Activated CD4-positive, alpha-beta memory T cell treated with anti-CD3 and anti-CD28 coated beads for 36 hours (primary cell): ENCODE results near the gene FABP7. TPM values are rescaled to one million over a fixed set of nuclear protein-coding genes. Genes with fewer than 3 reads are reported as not detected.
"Not testable (repeated sequence)": the region's sequence is repeated elsewhere in the genome, so short reads cannot be mapped to it uniquely, and the experiment has no call there.

Experiments
- CTCF ChIA-PET: fragments of 350-600 bp; sonication (Branson Sonifier 250); formaldehyde crosslinking; loops from one replicate; lab custom pipeline; 2021; ENCODE audit warnings: antibody characterized with exemption, inconsistent platforms; lab: Charles Lee
- POLR2A ChIA-PET: fragments of 350-600 bp; sonication (Branson Sonifier 250); formaldehyde crosslinking; loops from one replicate; lab custom pipeline; 2021; ENCODE audit warnings: antibody characterized with exemption; lab: Charles Lee
- DNase-seq: peaks from one replicate; pipeline ENCODE4 v3.0.0-alpha.2; 2020
- H3K27ac Mint-ChIP-seq: one replicate; pipeline ENCODE4 v1.8.0; 2021; ENCODE audit warnings: mixed read lengths
- H3K27me3 Mint-ChIP-seq: one replicate; pipeline ENCODE4 v1.8.0; 2021; ENCODE audit warnings: mixed read lengths
- H3K36me3 Mint-ChIP-seq: one replicate; pipeline ENCODE4 v1.8.0; 2021; ENCODE audit warnings: mixed read lengths
- H3K4me1 Mint-ChIP-seq: one replicate; pipeline ENCODE4 v1.8.0; 2021; ENCODE audit warnings: low read depth, mixed read lengths
- H3K4me3 Mint-ChIP-seq: one replicate; pipeline ENCODE4 v1.8.0; 2021; ENCODE audit warnings: mild to moderate bottlenecking, mixed read lengths
- H3K9me3 Mint-ChIP-seq: one replicate; pipeline ENCODE4 v1.8.0; 2021; ENCODE audit warnings: mixed read lengths
- intact Hi-C: fragments of 100-400 bp; cut with micrococcal nuclease; formaldehyde crosslinking; loops from one replicate; pipeline ENCODE4 v1.15.1; 2023
- total RNA-seq, 2 experiments: library from RNA; stranded (reverse); gene quantifications; one replicate each; pipeline ENCODE4 v1.2.3, GENCODE V29; 2021

The FABP7 gene
- total RNA-seq, 2 experiments from 2014 or later = not detected

GRCh38 chr6:122746688-122747087 is 32.8 kb upstream of the FABP7 start:
- H3K27ac Mint-ChIP-seq = no peak overlapping the region
- POLR2A ChIA-PET = no interaction called here
- no peaks in the 10 kb centered on the region for H3K27me3 Mint-ChIP-seq
- intact Hi-C loops = no loop called here
- no peaks in the 10 kb centered on the region for H3K36me3 Mint-ChIP-seq
- H3K4me3 Mint-ChIP-seq = no peak overlapping the region
- H3K4me1 Mint-ChIP-seq = peaks cover 7% of the 10 kb centered on the region
- no peak for DNase-seq
- CTCF ChIA-PET = no interaction called here
- peaks cover 2% of the 10 kb centered on the region for H3K9me3 Mint-ChIP-seq

DNA sequence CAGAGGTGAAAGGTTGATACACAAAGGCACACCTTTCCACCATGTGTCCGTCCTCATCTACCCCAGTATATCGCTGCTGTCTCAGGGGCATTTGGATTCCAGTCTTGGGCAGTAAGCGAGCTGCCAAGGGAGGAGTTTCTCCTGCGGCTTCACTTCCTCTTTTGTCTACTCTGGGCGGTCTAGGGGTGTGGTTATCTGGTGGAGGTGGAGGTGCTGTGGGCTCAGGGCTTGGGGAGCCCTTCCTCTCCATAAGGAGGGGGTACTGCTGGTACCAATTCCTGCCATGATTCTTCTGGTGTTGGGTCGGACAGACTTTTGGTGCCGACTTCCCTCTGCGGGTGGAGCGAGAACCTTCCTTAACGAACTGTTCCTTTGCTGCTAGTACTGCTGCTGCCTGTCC is 31.9 kb upstream of the FABP7 start:
- peaks cover 8% of the 10 kb centered on the region for H3K4me1 Mint-ChIP-seq
- peaks cover 2% of the 10 kb centered on the region for H3K9me3 Mint-ChIP-seq
- ChIA-PET CTCF (no interaction called here), POLR2A (no interaction called here)
- no peak for DNase-seq
- H3K4me3 Mint-ChIP-seq = no peak overlapping the region
- H3K27me3 Mint-ChIP-seq = no peaks in the 10 kb centered on the region
- H3K36me3 Mint-ChIP-seq = no peaks in the 10 kb centered on the region
- intact Hi-C loops = no loop called here
- H3K27ac Mint-ChIP-seq = no peak overlapping the region

- DNase-seq, H3K27me3 Mint-ChIP-seq, H3K36me3 Mint-ChIP-seq, intact Hi-C loops, H3K9me3 Mint-ChIP-seq, H3K4me1 Mint-ChIP-seq, CTCF ChIA-PET, POLR2A ChIA-PET, H3K27ac Mint-ChIP-seq, H3K4me3 Mint-ChIP-seq: not testable (repeated sequence)
These were observed 30.6 kb upstream of the FABP7 start for GRCh38 chr6:122748945-122749344.

DNA sequence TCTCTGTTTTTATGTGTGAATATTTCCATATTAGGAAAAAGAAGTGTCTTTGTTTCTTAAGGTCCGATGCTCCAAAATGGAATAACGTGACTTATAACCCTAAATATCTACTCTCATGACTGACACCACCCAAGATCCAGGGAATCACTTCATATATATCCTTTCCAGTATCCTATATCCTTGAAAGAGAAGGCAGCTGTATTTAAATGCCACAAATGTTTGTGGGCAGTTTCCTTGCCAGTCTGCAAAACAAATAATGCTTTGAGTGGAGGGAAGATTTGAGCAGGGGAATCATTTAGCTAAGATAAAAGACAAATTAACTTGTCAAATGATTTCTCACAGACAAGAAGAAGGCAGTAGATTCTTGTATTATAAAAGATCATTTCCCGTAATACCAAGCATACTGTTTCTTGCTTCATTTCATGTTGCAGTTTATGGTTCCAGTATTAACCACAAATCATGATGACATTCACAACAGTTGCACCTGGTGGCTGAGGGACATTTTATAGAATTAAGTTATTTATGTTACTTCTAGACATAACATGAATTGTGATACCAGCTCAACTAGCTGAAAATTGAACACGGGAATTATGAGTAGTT is 30.0 kb upstream of the FABP7 start:
- Mint-ChIP-seq H3K27me3 (no peaks in the 10 kb centered on the region), H3K27ac (no peak overlapping the region), H3K4me1 (peaks cover 8% of the 10 kb centered on the region), H3K36me3 (no peaks in the 10 kb centered on the region), H3K4me3 (no peak overlapping the region), H3K9me3 (peaks cover 2% of the 10 kb centered on the region)
- ChIA-PET CTCF (no interaction called here), POLR2A (no interaction called here)
- DNase-seq = no peak
- intact Hi-C loops = no loop called here

GRCh38 chr6:122751326-122751725 is 28.2 kb upstream of the FABP7 start:
- POLR2A ChIA-PET = no interaction called here
- H3K4me3 Mint-ChIP-seq = no peak overlapping the region
- no peaks in the 10 kb centered on the region for H3K36me3 Mint-ChIP-seq
- no peak overlapping the region for H3K27ac Mint-ChIP-seq
- DNase-seq = no peak
- intact Hi-C loops = no loop called here
- peaks cover 2% of the 10 kb centered on the region for H3K9me3 Mint-ChIP-seq
- peaks cover 8% of the 10 kb centered on the region for H3K4me1 Mint-ChIP-seq
- H3K27me3 Mint-ChIP-seq = no peaks in the 10 kb centered on the region
- CTCF ChIA-PET = no interaction called here

DNA sequence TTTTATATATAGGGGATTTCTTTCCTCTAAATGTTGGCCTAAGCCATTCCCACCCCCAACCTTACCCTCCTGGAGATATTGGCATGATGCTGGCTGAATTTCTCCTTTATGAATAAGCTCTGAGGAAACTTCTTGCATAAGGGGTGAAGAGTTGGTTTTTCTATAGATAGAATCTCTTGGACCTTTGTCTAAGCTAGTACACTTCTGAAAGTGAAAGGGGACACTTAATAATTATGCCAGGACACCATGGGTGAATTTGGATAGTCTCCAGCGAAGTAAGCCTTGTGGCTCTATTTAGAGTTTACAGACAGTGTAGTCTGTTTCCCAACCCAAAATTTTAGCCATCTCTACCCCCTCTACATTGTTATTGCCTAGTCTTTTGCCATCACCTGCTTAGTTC is 27.1 kb upstream of the FABP7 start:
- H3K36me3 Mint-ChIP-seq = no peaks in the 10 kb centered on the region
- H3K27me3 Mint-ChIP-seq = no peaks in the 10 kb centered on the region
- H3K4me3 Mint-ChIP-seq = no peak overlapping the region
- H3K9me3 Mint-ChIP-seq = peaks cover 2% of the 10 kb centered on the region
- H3K4me1 Mint-ChIP-seq = peaks cover 8% of the 10 kb centered on the region
- intact Hi-C loops = no loop called here
- POLR2A ChIA-PET = no interaction called here
- H3K27ac Mint-ChIP-seq = no peak overlapping the region
- DNase-seq = no peak
- CTCF ChIA-PET = no interaction called here

DNA sequence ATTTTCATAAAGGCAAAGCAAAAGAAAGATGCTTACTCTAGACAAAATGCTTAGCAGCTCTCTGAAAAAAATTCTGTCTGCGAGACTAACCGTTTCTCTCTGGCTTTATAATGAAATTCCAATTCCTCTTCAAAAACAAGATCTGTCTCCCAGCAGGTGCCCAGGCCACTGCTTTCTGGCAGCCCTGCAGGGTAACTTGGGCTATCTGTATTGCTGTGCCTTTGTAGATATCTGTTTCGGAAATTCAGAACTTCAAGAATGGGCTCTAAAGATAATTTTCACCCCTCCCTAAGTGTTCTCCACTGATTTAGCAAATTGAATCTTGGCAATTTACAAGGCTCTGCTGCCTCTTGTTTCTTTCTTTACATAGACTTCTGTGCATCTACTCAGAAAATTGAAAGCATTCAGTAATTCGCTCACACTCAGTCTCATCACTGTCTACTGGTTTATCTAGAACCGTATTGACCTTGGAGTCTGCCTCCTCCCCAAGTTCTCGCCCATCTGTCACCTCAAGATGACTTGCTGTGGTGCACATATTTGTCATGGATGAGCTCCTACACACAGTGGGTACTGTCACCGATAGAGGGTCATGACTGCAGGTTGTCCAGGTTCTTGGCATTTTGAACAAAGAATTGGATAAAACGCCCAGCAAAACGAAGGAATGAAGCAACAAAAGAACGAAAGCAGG is 26.4 kb upstream of the FABP7 start:
- Mint-ChIP-seq H3K9me3 (peaks cover under 1% of the 10 kb centered on the region), H3K27me3 (no peaks in the 10 kb centered on the region), H3K4me3 (no peak overlapping the region), H3K4me1 (peaks cover 8% of the 10 kb centered on the region), H3K27ac (no peak overlapping the region), H3K36me3 (no peaks in the 10 kb centered on the region)
- no peak for DNase-seq
- intact Hi-C loops = no loop called here
- CTCF ChIA-PET = no interaction called here
- POLR2A ChIA-PET = no interaction called here

GRCh38 chr6:122753688-122754056 is 25.8 kb upstream of the FABP7 start:
- H3K27me3 Mint-ChIP-seq = no peaks in the 10 kb centered on the region
- H3K9me3 Mint-ChIP-seq = no peaks in the 10 kb centered on the region
- H3K4me3 Mint-ChIP-seq = no peak overlapping the region
- no peaks in the 10 kb centered on the region for H3K36me3 Mint-ChIP-seq
- H3K4me1 Mint-ChIP-seq = peaks cover 8% of the 10 kb centered on the region
- CTCF ChIA-PET = no interaction called here
- no peak for DNase-seq
- no peak overlapping the region for H3K27ac Mint-ChIP-seq
- intact Hi-C loops = no loop called here
- POLR2A ChIA-PET = no interaction called here

- CTCF ChIA-PET = no interaction called here
- no peaks in the 10 kb centered on the region for H3K27me3 Mint-ChIP-seq
These were observed 25.3 kb upstream of the FABP7 start for GRCh38 chr6:122754191-122754731.

GRCh38 chr6:122755901-122756300 is 23.6 kb upstream of the FABP7 start:
- CTCF ChIA-PET = no interaction called here
- no peak overlapping the region for H3K27ac Mint-ChIP-seq
- H3K27me3 Mint-ChIP-seq = no peaks in the 10 kb centered on the region
- H3K9me3 Mint-ChIP-seq = no peaks in the 10 kb centered on the region
- no peak overlapping the region for H3K4me3 Mint-ChIP-seq
- DNase-seq = no peak
- POLR2A ChIA-PET = no interaction called here
- H3K36me3 Mint-ChIP-seq = no peaks in the 10 kb centered on the region
- intact Hi-C loops = no loop called here
- peaks cover 8% of the 10 kb centered on the region for H3K4me1 Mint-ChIP-seq

More at GRCh38 chr6:122754191-122754731, 25.3 kb upstream of the FABP7 start:
- Mint-ChIP-seq H3K9me3 (no peaks in the 10 kb centered on the region), H3K27ac (no peak overlapping the region), H3K4me3 (no peak overlapping the region), H3K36me3 (no peaks in the 10 kb centered on the region), H3K4me1 (peaks cover 8% of the 10 kb centered on the region)
- no peak for DNase-seq
- intact Hi-C loops = no loop called here
- POLR2A ChIA-PET = no interaction called here

DNA sequence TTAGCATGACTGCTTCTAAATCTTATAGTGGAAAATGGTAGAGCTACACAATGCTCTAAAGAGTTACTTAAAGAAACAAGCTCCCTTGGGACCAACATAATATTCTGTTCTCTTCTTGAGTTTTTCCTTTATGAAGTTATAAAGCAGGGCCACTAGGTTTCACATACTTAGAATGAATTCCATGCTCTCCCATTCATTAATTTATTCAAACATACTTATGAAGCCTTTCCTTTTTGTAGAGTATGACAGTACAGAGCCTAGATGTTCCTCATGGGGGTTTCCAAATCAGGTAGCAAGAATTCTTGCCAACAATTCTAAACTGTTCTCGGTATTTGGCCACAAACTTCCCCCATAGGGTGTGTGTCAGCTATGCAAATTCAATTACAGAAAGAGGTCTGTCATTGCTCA is 20.6 kb upstream of the FABP7 start:
- H3K36me3 Mint-ChIP-seq = no peaks in the 10 kb centered on the region
- DNase-seq = no peak
- no peaks in the 10 kb centered on the region for H3K4me1 Mint-ChIP-seq
- no peak overlapping the region for H3K27ac Mint-ChIP-seq
- intact Hi-C loops = no loop called here
- CTCF ChIA-PET = no interaction called here
- no peaks in the 10 kb centered on the region for H3K9me3 Mint-ChIP-seq
- no peak overlapping the region for H3K4me3 Mint-ChIP-seq
- no peaks in the 10 kb centered on the region for H3K27me3 Mint-ChIP-seq
- POLR2A ChIA-PET = no interaction called here

DNA sequence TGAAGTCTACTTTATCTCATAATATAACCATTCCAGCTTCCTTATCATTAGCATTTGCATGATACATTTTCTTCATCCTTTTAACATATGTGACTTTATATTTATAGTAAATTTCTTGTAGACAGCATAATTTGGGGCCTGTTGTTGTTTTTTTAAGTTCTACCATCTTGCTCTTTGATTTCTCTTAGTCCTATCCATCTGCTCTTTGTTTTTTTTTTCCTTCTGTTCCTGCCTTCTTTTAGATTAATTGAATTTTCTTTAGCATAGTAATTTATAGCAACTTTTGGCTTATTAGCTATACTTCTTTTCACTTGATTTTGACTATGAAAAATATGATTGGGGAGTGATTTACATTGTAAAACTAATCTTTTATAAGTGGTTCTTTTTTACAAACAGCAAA is 19.2 kb upstream of the FABP7 start:
- Mint-ChIP-seq H3K36me3 (no peaks in the 10 kb centered on the region), H3K27ac (no peak overlapping the region), H3K4me3 (no peak overlapping the region), H3K27me3 (no peaks in the 10 kb centered on the region), H3K4me1 (no peaks in the 10 kb centered on the region), H3K9me3 (no peaks in the 10 kb centered on the region)
- intact Hi-C loops = no loop called here
- DNase-seq = no peak
- ChIA-PET POLR2A (no interaction called here), CTCF (interaction anchor here (0.6 kb wide), 1 partner anchor 487 kb away, joined by 3 read pairs; no protein-coding TSS in a partner anchor)

GRCh38 chr6:122766256-122766655 is 13.3 kb upstream of the FABP7 start:
- H3K27me3 Mint-ChIP-seq = peaks cover 2% of the 10 kb centered on the region
- intact Hi-C loops = no loop called here
- POLR2A ChIA-PET = no interaction called here

More at GRCh38 chr6:122766256-122766655, 13.3 kb upstream of the FABP7 start:
- H3K36me3 Mint-ChIP-seq = no peaks in the 10 kb centered on the region
- H3K4me1 Mint-ChIP-seq = no peaks in the 10 kb centered on the region
- no peaks in the 10 kb centered on the region for H3K9me3 Mint-ChIP-seq
- CTCF ChIA-PET = no interaction called here
- DNase-seq = no peak
- H3K4me3 Mint-ChIP-seq = no peak overlapping the region
- H3K27ac Mint-ChIP-seq = no peak overlapping the region
